NT2/D1 (cell line): ENCODE measurements around the gene PGPEP1.
"Not testable (repeated sequence)": the region's sequence is repeated elsewhere in the genome, so short reads cannot be mapped to it uniquely, and the experiment has no call there.

ENCODE experiments used
- DNase-seq: peaks from one replicate; pipeline ENCODE4 v3.0.0-alpha.2; 2011; ENCODE audit warnings: low read depth, low spot score
- H3K27me3 ChIP-seq: 2 replicates; pipeline ENCODE4 v1.6.0; 2011; ENCODE audit warnings: mild to moderate bottlenecking; ENCODE audit not compliant: insufficient read length, insufficient read depth
- H3K36me3 ChIP-seq: 2 replicates; pipeline ENCODE4 v1.6.1; 2011; ENCODE audit warnings: mild to moderate bottlenecking, low read length, mixed read lengths; ENCODE audit not compliant: insufficient read depth, insufficient read length
- H3K4me1 ChIP-seq: 2 replicates; pipeline ENCODE4 v1.5.1; 2011; ENCODE audit not compliant: insufficient read depth, insufficient read length
- H3K4me3 ChIP-seq: 2 replicates; pipeline ENCODE4 v1.5.1; 2011; ENCODE audit warnings: low read depth; ENCODE audit not compliant: insufficient read length
- H3K9ac ChIP-seq: 2 replicates; pipeline ENCODE4 v1.6.0; 2011; ENCODE audit warnings: low read depth; ENCODE audit not compliant: insufficient read length
- H3K9me3 ChIP-seq: 2 replicates; pipeline ENCODE4 v1.5.1; 2011; ENCODE audit warnings: mild to moderate bottlenecking, low read length; ENCODE audit not compliant: insufficient read depth
- SUZ12 ChIP-seq: IDR thresholded peaks from 2 replicates; pipeline ENCODE4 v1.6.1; 2011; ENCODE audit not compliant: insufficient read length, insufficient read depth; ENCODE audit errors: extremely low read depth
- YY1 ChIP-seq: IDR thresholded peaks from 2 replicates; pipeline ENCODE4 v1.6.1; 2011; ENCODE audit not compliant: insufficient read length, insufficient read depth
- ZNF274 ChIP-seq: IDR thresholded peaks from 2 replicates; pipeline ENCODE4 v1.6.1; 2011; ENCODE audit warnings: mild to moderate bottlenecking, low read depth, low read length

The PGPEP1 gene

DNA sequence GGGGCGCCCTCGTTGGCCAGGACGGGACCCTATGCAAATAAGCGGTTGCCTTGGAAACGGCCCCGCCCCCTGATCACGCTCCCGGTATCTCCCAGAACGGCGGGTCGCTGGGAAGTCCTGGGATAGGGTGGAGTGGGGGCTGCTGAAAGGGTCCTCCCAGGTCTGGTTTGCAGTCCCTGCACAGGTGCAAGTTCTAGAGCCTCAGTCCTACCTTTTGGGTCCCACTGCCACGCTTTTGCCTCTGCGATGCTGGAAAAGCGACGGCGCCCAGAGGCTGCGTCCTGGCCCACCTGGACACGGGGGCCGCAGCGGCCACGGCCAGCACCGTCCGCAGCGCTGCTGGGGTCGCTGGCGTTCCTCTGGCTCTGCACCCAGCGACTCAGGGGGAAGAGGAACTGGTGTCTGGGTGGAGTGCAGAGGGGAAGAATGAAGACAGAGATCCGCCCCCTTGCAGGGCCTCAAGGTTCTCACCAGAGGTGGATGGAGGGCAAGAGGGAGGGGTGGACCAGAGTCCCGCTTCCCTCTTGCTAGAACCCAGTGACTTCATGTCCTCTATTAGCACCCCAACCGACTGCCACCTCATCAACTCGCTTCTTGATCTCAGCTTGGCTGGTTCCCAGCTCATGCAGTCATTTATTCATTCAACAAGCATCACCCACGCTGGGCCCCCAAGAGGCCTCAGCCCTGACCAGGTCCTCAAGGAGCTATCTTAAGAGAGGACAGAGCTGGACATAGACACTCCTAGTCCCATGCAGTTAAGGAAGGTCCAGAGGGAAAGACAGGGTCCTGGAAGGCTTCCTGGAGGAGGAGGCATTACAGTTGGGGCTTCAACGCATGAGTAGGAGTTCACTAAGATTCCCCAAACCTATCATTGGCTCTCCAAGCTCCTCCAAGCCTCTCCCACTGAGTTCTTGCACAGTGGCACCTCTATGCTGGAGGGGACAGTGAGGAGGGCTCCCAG, 57.1 kb downstream of the PGPEP1 start, which contains the start of gene LRRC25:
TSS of gene LRRC25 (minus strand) at position 381 of the 961 bp plus-strand sequence. CDS start 659 bp downstream, outside the sequence.
- peaks cover 17% of the 10 kb centered on the region for H3K4me1 ChIP-seq
- no peak for TF ChIP-seq ZNF274
- no peak for TF ChIP-seq YY1
- TF ChIP-seq SUZ12 = no peak
- H3K36me3 ChIP-seq = no peaks in the 10 kb centered on the region
- DNase-seq = peak; percentile 23
- peak within 1 kb of the TSS; percentile 4 for H3K9ac ChIP-seq
- no peak within 1 kb of the TSS for H3K4me3 ChIP-seq
- H3K9me3 ChIP-seq = no peaks in the 10 kb centered on the region
- H3K27me3 ChIP-seq = peaks cover 6% of the 10 kb centered on the region

DNA sequence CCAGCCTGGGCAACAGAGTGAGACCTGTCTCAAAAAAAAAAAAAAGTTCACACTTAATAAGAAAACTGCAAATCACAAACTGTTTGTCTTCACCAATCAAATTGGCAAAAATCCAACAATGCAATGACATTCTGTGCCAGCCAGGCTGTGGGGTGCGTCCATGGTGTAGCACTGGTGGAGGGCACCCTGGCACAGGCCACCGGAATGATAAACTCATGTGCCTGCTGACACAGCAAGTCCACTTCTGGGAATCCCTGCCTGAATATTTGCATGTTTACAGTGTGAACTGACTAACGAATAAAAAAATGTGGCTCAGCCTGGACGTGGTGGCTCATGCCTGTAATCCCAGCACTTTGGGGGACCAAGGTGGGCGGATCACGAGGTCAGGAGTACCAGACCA, 58.6 kb downstream of the PGPEP1 start:
- H3K9ac ChIP-seq = no peak overlapping the region
- H3K9me3 ChIP-seq = no peaks in the 10 kb centered on the region
- H3K4me3 ChIP-seq = no peak overlapping the region
- TF ChIP-seq YY1 (no peak), ZNF274 (no peak)
- no peak for DNase-seq
- H3K27me3 ChIP-seq = peaks cover 6% of the 10 kb centered on the region
- H3K4me1 ChIP-seq = peaks cover 12% of the 10 kb centered on the region
- no peaks in the 10 kb centered on the region for H3K36me3 ChIP-seq

DNA sequence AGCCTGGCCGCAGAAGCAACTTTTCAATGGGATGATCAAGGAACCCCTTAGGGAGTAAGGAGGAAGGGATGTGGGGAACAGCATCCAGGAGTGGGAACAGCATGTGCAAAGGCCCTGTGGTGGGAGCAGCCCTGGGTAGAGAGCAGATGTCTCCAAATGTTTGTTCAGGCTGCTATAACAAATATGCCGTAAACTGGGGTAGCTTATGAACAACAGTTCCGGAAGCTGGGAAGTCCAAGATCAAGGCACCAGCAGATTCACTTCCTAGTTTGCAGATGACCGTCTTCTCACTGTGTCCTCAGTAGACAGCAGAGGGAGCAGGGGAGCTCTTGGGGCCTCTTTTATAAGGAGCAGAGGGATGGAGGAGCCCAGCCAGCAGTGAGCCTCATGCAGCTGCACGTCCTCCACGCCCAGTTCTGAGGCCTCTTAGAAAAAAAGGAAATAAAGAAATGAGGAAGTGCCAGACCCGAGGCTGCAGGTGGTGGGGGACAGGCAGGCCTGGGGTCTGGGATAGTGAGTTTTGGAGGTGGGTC, 61.2 kb downstream of the PGPEP1 start:
- TF ChIP-seq SUZ12 = no peak
- no peak for TF ChIP-seq ZNF274
- TF ChIP-seq YY1 = no peak
- H3K4me3 ChIP-seq = no peak overlapping the region
- H3K9ac ChIP-seq = peak overlapping the region; percentile 53
- H3K36me3 ChIP-seq = no peaks in the 10 kb centered on the region
- peaks cover 10% of the 10 kb centered on the region for H3K4me1 ChIP-seq
- peaks cover 6% of the 10 kb centered on the region for H3K27me3 ChIP-seq
- no peaks in the 10 kb centered on the region for H3K9me3 ChIP-seq
- DNase-seq = peak; percentile 58

DNA sequence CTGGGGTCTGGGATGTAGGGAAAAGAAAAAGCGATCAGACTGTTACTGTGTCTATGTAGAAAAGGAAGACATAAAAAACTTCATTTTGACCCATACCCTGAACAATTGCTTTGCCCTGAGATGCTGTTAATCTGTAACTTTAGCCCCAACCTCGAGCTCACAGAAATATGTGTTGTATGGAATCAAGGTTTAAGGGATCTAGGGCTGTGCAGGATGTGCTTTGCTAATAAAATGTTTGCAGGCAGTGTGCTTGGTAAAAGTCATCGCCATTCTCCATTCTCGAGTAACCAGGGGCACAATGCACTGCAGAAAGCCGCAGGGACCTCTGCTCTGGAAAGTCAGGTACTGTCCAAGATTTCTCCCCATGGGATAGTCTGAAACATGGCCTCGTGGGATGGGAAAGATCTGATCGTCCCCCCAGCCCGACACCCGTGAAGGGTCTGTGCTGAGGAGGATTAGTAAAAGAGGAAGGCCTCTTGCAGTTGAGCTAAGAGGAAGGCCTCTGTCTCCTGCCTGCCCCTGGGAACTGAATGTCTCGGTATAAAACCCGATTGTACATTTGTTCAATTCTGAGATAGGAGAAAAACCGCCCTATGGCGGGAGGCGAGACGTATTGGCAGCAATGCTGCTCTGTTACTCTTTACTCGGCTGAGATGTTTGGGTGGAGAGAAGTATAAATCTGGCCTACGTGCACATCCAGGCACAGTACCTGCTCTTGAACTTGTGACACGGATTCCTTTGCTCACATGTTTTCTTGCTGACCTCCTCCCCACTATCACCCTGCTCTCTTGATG, 62.3 kb downstream of the PGPEP1 start:
- H3K27me3 ChIP-seq, H3K4me3 ChIP-seq, H3K4me1 ChIP-seq, H3K9me3 ChIP-seq, H3K36me3 ChIP-seq, DNase-seq: not testable (repeated sequence)
- H3K9ac ChIP-seq = peak overlapping the region; percentile 10

DNA sequence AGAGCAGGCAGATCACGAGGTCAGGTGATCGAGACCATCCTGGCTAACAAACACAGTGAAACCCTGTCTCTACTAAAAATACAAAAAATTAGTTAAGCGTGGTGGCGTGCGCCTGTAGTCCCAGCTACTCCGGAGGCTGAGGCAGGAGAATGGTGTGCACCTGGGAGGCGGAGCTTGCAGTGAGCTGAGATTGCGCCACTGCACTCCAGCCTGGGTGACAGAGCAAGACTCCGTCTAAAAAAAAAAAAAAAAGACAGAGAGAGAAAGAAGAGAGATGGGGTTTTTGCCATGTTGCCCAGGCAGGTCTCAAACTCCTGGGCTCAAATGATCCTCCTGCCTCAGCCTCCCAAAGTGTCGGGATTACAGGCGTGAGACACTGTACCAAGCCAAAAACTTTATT, 65.4 kb downstream of the PGPEP1 start:
- H3K4me1 ChIP-seq, H3K36me3 ChIP-seq: not testable (repeated sequence)

DNA sequence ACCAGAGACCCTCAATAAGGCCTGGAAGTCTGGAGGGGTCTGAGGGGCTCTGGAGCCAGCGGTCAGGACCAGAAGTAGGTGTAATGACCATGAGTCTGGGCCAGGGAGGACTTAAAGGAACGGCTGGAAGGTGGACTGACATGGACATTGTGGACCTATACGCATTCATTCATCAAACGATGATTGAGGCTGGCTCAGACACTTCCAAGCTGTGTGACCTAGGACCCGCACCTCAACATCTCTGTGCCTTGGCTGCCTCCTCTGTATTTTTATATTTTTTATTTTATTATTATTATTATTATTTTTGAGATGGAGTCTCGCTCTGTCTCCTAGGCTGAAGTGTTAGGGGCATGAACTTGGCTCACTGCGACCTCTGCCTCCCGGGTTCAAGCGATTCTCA, 66.4 kb downstream of the PGPEP1 start:
- Histone ChIP-seq H3K36me3 (no peaks in the 10 kb centered on the region), H3K4me3 (no peak overlapping the region), H3K4me1 (no peaks in the 10 kb centered on the region), H3K9ac (no peak overlapping the region), H3K9me3 (no peaks in the 10 kb centered on the region), H3K27me3 (no peaks in the 10 kb centered on the region)
- DNase-seq = no peak
- TF ChIP-seq YY1 = no peak
- TF ChIP-seq ZNF274 = no peak
- TF ChIP-seq SUZ12 = no peak

More for the DNA sequence above, 65.4 kb downstream of the PGPEP1 start:
- not testable (repeated sequence) for H3K27me3 ChIP-seq, H3K4me3 ChIP-seq, H3K9me3 ChIP-seq, DNase-seq, H3K9ac ChIP-seq

DNA sequence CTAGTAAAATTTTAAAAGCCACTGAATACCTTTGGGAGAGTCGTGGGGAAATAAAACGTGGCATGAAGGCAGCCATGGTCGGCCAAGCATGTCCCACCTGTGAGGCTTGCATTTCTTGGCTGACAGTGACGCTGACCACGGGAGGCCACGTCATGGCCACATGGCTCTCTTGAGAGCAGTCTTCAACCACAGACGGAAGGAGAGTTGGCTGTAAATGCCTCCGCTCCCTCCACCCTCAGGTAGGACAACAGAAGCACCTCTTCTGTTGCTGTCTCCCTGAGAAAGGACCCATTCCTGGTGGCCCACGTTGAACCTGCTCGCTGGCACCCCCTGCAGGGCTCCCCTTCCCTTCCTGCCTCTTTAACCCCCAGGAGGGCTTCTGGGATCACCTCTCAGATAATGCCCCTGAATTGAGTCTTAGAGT, 67.7 kb downstream of the PGPEP1 start:
- Histone ChIP-seq H3K9me3 (no peaks in the 10 kb centered on the region), H3K4me3 (no peak overlapping the region), H3K27me3 (no peaks in the 10 kb centered on the region), H3K9ac (no peak overlapping the region), H3K36me3 (no peaks in the 10 kb centered on the region), H3K4me1 (peaks cover 4% of the 10 kb centered on the region)
- DNase-seq = no peak
- TF ChIP-seq YY1 (no peak), SUZ12 (no peak)
